Mesenchymal stem cell (in vitro differentiated cells and primary cell): Measurements from ENCODE around the gene TENT5D.

ENCODE experiments used
- DNase-seq: peaks from one replicate; pipeline ENCODE4 v3.0.0-alpha.2; 2013
- H2AFZ ChIP-seq: one replicate; pipeline ENCODE4 v1.6.1; 2013; ENCODE audit warnings: low read depth, mild to moderate bottlenecking, control low read depth, inconsistent platforms, low read length, moderate library complexity
- H2AK5ac ChIP-seq: 2 replicates; pipeline ENCODE4 v1.6.1; 2013; ENCODE audit warnings: low read length, moderate library complexity, mild to moderate bottlenecking, inconsistent platforms; ENCODE audit not compliant: severe bottlenecking
- H2BK120ac ChIP-seq: one replicate; pipeline ENCODE4 v1.6.1; 2013; ENCODE audit warnings: low read depth, mild to moderate bottlenecking, inconsistent platforms, low read length, moderate library complexity
- H2BK12ac ChIP-seq, 2 experiments: one replicate each; pipeline ENCODE4 v1.6.1; 2013; ENCODE audit warnings: inconsistent platforms in 2 of 2, low read length in 2 of 2, mild to moderate bottlenecking in 2 of 2, moderate library complexity in 2 of 2, control low read depth in 1 of 2
- H2BK15ac ChIP-seq: one replicate; pipeline ENCODE4 v1.6.1; 2013; ENCODE audit warnings: mild to moderate bottlenecking, low read depth, inconsistent platforms; ENCODE audit not compliant: poor library complexity, severe bottlenecking
- H2BK5ac ChIP-seq: 2 replicates; pipeline ENCODE4 v1.6.1; 2013; ENCODE audit warnings: low read depth, mild to moderate bottlenecking, low read length, control low read depth, inconsistent platforms; ENCODE audit not compliant: poor library complexity, severe bottlenecking
- H3K14ac ChIP-seq, 2 experiments: one replicate each; pipeline ENCODE4 v1.6.1; 2013; ENCODE audit warnings: inconsistent platforms in 2 of 2, low read length in 2 of 2, control low read depth in 1 of 2, mild to moderate bottlenecking in 1 of 2, moderate library complexity in 1 of 2
- H3K18ac ChIP-seq, 2 experiments: one replicate each; pipeline ENCODE4 v1.6.1; 2013; ENCODE audit warnings: inconsistent platforms in 2 of 2, low read length in 2 of 2, control low read depth in 1 of 2, low read depth in 1 of 2, mild to moderate bottlenecking in 1 of 2
- H3K23ac ChIP-seq, 2 experiments: one replicate each; pipeline ENCODE4 v1.6.1; 2013; ENCODE audit warnings: inconsistent platforms in 2 of 2, low read length in 2 of 2, mild to moderate bottlenecking in 2 of 2, moderate library complexity in 2 of 2, control low read depth in 1 of 2
- H3K27ac ChIP-seq: 2 replicates; pipeline ENCODE4 v1.5.1; 2013; ENCODE audit warnings: mild to moderate bottlenecking, moderate library complexity, low read length, control low read depth, inconsistent platforms; ENCODE audit not compliant: poor library complexity, severe bottlenecking
- H3K27me3 ChIP-seq, 2 experiments: 2 replicates each; pipeline versions ENCODE4 v1.6.1 to v1.7.0; 2013; ENCODE audit warnings: low read length in 2 of 2, mild to moderate bottlenecking in 2 of 2, moderate library complexity in 2 of 2, control low read depth in 1 of 2, inconsistent platforms in 1 of 2; ENCODE audit not compliant: control insufficient read depth in 1 of 2, insufficient read depth in 1 of 2
- H3K36me3 ChIP-seq, 2 experiments: 2 replicates each; pipeline versions ENCODE4 v1.6.1 to v1.7.0; 2013; ENCODE audit warnings: low read length in 2 of 2, control low read depth in 1 of 2, inconsistent platforms in 1 of 2, low read depth in 1 of 2, mild to moderate bottlenecking in 1 of 2; ENCODE audit not compliant: insufficient read depth in 2 of 2, control insufficient read depth in 1 of 2
- H3K4ac ChIP-seq, 2 experiments: one replicate each; pipeline ENCODE4 v1.6.1; 2013; ENCODE audit warnings: inconsistent platforms in 2 of 2, low read length in 2 of 2, mild to moderate bottlenecking in 2 of 2, moderate library complexity in 2 of 2, control low read depth in 1 of 2, low read depth in 1 of 2
- H3K4me1 ChIP-seq: 2 replicates; pipeline ENCODE4 v1.6.1; 2013; ENCODE audit warnings: low read depth, low read length, control low read depth; ENCODE audit not compliant: control insufficient read depth, insufficient read depth
- H3K4me2 ChIP-seq: 2 replicates; pipeline ENCODE4 v1.6.1; 2013; ENCODE audit warnings: low read length, mild to moderate bottlenecking, inconsistent platforms; ENCODE audit not compliant: poor library complexity, severe bottlenecking
- H3K4me3 ChIP-seq, 2 experiments: 2 replicates each; pipeline versions ENCODE4 v1.5.1 to v1.7.0; 2013; ENCODE audit warnings: low read length in 2 of 2, mild to moderate bottlenecking in 2 of 2, control low read depth in 1 of 2, low read depth in 1 of 2; ENCODE audit not compliant: insufficient read depth in 1 of 2
- H3K79me1 ChIP-seq: replicated peaks from 2 replicates; pipeline ENCODE4 v1.6.1; 2013; ENCODE audit warnings: mild to moderate bottlenecking, control low read depth, low read length, inconsistent platforms; ENCODE audit not compliant: poor library complexity, severe bottlenecking
- H3K9ac ChIP-seq: 2 replicates; pipeline ENCODE4 v1.7.0; 2013; ENCODE audit warnings: mild to moderate bottlenecking, low read length, moderate library complexity
- H3K9me3 ChIP-seq: 2 replicates; pipeline ENCODE4 v1.7.0; 2013; ENCODE audit warnings: mild to moderate bottlenecking, low read length; ENCODE audit not compliant: control insufficient read depth
- H4K8ac ChIP-seq: one replicate; pipeline ENCODE4 v1.6.1; 2013; ENCODE audit warnings: inconsistent platforms, mild to moderate bottlenecking, low read length, moderate library complexity
- H4K91ac ChIP-seq: one replicate; pipeline ENCODE4 v1.6.1; 2013; ENCODE audit warnings: mild to moderate bottlenecking, low read length, inconsistent platforms
- WGBS: methylation state at CpG from one replicate; pipeline ENCODE4 v1.1.7; 2013; ENCODE audit warnings: mixed read lengths; 5-methylcytosine and 5-hydroxymethylcytosine counted together

The TENT5D gene

GRCh38 chrX:80485543-80485942 is 65.3 kb downstream of the TENT5D start:
- no peak overlapping the region for H3K4ac ChIP-seq

DNA sequence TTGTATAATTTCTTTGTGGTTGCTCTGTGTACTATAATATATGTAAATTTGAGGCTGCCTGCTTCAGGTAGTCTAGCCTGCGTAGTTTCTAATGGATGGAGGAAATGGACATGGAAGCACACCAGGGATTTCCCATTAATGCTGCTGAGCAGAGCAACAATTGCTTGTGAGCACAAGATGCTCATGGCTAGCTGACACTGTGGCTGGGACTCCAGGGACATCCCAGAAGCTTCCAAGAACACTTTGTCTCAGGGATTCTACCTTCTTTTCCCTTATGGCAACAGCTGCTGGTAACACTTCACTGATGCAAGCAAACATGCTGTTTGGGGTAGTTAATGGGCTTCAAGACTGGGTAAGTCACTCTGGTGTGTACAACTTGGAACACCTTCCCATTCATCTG is 66.1 kb downstream of the TENT5D start:
- Histone ChIP-seq H3K27ac (no peak overlapping the region), H4K91ac (no peak overlapping the region), H3K36me3 (no peaks in the 10 kb centered on the region), H3K4me3 (no peak overlapping the region), H2BK120ac (no peak overlapping the region), H3K79me1 (no peaks in the 10 kb centered on the region), H3K9me3 (peaks cover 6% of the 10 kb centered on the region), H3K14ac (no peak overlapping the region), H2BK15ac (no peak overlapping the region), H3K27me3 (no peaks in the 10 kb centered on the region), H3K4me1 (no peaks in the 10 kb centered on the region), H2BK12ac (no peak overlapping the region), H3K4ac (no peak overlapping the region), H3K4me2 (no peak overlapping the region), H2BK5ac (no peak overlapping the region), H4K8ac (no peak overlapping the region), H3K18ac (no peak overlapping the region), H2AFZ (no peak overlapping the region), H3K9ac (no peak overlapping the region), H3K23ac (no peak overlapping the region), H2AK5ac (no peak overlapping the region)
- 50% methylated on average over 1 of the region's 1 CpG for WGBS
- DNase-seq: no peak

More at GRCh38 chrX:80485543-80485942, 65.3 kb downstream of the TENT5D start:
- H2AFZ ChIP-seq: no peak overlapping the region
- H3K4me2 ChIP-seq: no peak overlapping the region
- no peak overlapping the region for H4K91ac ChIP-seq
- no peak overlapping the region for H3K9ac ChIP-seq
- no peak overlapping the region for H3K4me3 ChIP-seq
- H3K4me1 ChIP-seq: no peaks in the 10 kb centered on the region
- H4K8ac ChIP-seq: no peak overlapping the region
- no peak for DNase-seq
- H2AK5ac ChIP-seq: no peak overlapping the region
- no peaks in the 10 kb centered on the region for H3K27me3 ChIP-seq
- no peak overlapping the region for H3K14ac ChIP-seq
- peaks cover 6% of the 10 kb centered on the region for H3K9me3 ChIP-seq
- H3K23ac ChIP-seq: no peak overlapping the region
- H3K18ac ChIP-seq: no peak overlapping the region
- H3K79me1 ChIP-seq: no peaks in the 10 kb centered on the region
- no peak overlapping the region for H2BK5ac ChIP-seq
- no peak overlapping the region for H2BK120ac ChIP-seq
- no peak overlapping the region for H3K27ac ChIP-seq
- H3K36me3 ChIP-seq: no peaks in the 10 kb centered on the region
- H2BK12ac ChIP-seq: no peak overlapping the region
- no peak overlapping the region for H2BK15ac ChIP-seq

GRCh38 chrX:80489166-80489565 is 68.9 kb downstream of the TENT5D start:
- H2BK5ac ChIP-seq: no peak overlapping the region
- H2BK120ac ChIP-seq: no peak overlapping the region
- DNase-seq: no peak
- H3K9me3 ChIP-seq: peaks cover 6% of the 10 kb centered on the region
- H3K27ac ChIP-seq: no peak overlapping the region
- H2AK5ac ChIP-seq: no peak overlapping the region
- no peak overlapping the region for H3K9ac ChIP-seq
- H4K8ac ChIP-seq: no peak overlapping the region
- no peak overlapping the region for H4K91ac ChIP-seq
- H3K4me2 ChIP-seq: no peak overlapping the region
- H3K79me1 ChIP-seq: no peaks in the 10 kb centered on the region
- H3K4ac ChIP-seq: no peak overlapping the region
- no peak overlapping the region for H2BK12ac ChIP-seq
- H3K27me3 ChIP-seq: no peaks in the 10 kb centered on the region
- no peak overlapping the region for H2AFZ ChIP-seq
- H3K4me3 ChIP-seq: no peak overlapping the region
- no peak overlapping the region for H3K23ac ChIP-seq
- no peak overlapping the region for H3K14ac ChIP-seq
- H3K36me3 ChIP-seq: no peaks in the 10 kb centered on the region
- no peak overlapping the region for H3K18ac ChIP-seq
- H3K4me1 ChIP-seq: no peaks in the 10 kb centered on the region
- H2BK15ac ChIP-seq: no peak overlapping the region
